ENCODE results near the gene CORO7.

DNA sequence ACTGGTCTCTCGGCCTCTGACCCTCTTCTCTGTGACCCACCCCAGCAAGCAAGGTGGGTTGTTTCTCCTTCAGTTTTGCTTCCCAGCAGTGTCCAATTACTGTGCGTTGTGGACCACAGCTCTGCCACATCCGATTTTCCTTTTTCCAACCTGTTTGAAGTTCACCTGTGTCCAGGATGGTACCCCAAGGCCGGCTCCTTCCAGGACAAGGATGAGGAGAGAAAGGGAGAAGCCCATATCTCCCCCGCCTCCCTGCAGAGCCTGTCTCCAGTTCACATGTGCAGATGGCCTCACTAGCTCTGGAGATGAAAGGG lies 44.5 kb upstream of the CORO7 start:
- no peak for TF ChIP-seq GATA3 (IDR thresholded peaks at IDR 0.05; ENCODE audit: low read depth, low read length)
- TF ChIP-seq GATA2 (IDR thresholded peaks at IDR 0.05; ENCODE audit: low read depth, low read length) = no peak

Data from SH-SY5Y (cell line).